Measurements from ENCODE around the gene RAC3.
A peak's percentile ranks its signal among the peaks of the same experiment; 100 is the strongest.
"Not testable (repeated sequence)": the region's sequence is repeated elsewhere in the genome, so short reads cannot be mapped to it uniquely, and the experiment has no call there.

The RAC3 gene

GRCh38 chr17:82025401-82026107 lies 5.9 kb upstream of the RAC3 start:
- DNase-seq = no peak

DNA sequence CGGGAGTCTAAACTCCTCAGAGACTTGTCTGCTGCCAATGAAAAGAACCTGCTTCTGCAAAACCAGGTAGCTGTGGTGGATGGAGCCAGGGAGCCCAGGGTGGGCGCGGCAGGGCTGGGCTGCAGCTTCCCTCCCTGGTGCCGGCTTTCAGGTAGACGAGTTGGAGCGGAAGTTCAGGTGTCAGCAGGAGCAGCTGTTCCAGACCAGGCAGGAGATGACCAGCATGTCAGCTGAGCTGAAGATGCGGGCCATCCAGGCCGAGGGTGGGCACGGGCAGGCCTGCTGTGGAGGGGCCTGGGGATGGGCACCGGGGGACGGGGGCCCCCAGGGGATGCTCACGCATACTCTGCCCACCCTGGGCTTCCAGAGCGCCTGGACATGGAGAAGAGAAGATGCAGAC lies 3.2 kb upstream of the RAC3 start:
- no peak for DNase-seq

- no peak for DNase-seq
Measured at GRCh38 chr17:82028966-82029365, 2.5 kb upstream of the RAC3 start.

GRCh38 chr17:82029391-82029790 lies 2.1 kb upstream of the RAC3 start:
- DNase-seq = no peak

- DNase-seq = no peak
Measured at GRCh38 chr17:82029990-82030469, 1.4 kb upstream of the RAC3 start.

- peak; percentile 72 for DNase-seq
Measured at GRCh38 chr17:82030470-82031302, 792 bp upstream of the RAC3 start.

- no peak for DNase-seq
Measured at GRCh38 chr17:82031885-82032627, 578 bp downstream of the RAC3 start.

- no peak for DNase-seq
Measured at GRCh38 chr17:82033359-82034085, 2.0 kb downstream of the RAC3 start.

- no peak for DNase-seq
Measured at GRCh38 chr17:82034371-82035011, 3.0 kb downstream of the RAC3 start.

DNA sequence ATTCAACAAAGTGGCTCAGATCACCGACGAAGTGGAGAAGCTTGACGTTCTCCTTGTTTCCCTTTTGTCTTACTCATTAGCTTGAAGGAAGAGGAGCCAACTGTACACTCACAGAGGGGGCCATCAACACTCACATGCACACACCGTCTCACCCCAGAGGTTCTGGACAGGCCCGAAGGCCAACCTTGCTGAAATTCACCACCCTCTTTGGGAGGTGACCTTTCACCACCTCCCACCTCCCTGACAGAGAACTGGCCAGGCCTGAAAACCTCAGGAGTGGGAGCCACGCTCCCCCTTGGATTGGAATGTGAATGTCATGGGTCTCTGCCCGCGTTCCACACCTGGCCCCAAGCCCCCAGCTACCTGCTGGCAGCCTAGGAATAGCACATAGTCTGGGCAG lies 4.0 kb downstream of the RAC3 start:
- DNase-seq = no peak

GRCh38 chr17:82035956-82036633 lies 4.6 kb downstream of the RAC3 start:
- DNase-seq = no peak

- DNase-seq = no peak
Measured at GRCh38 chr17:82036634-82037091, 5.2 kb downstream of the RAC3 start.

DNA sequence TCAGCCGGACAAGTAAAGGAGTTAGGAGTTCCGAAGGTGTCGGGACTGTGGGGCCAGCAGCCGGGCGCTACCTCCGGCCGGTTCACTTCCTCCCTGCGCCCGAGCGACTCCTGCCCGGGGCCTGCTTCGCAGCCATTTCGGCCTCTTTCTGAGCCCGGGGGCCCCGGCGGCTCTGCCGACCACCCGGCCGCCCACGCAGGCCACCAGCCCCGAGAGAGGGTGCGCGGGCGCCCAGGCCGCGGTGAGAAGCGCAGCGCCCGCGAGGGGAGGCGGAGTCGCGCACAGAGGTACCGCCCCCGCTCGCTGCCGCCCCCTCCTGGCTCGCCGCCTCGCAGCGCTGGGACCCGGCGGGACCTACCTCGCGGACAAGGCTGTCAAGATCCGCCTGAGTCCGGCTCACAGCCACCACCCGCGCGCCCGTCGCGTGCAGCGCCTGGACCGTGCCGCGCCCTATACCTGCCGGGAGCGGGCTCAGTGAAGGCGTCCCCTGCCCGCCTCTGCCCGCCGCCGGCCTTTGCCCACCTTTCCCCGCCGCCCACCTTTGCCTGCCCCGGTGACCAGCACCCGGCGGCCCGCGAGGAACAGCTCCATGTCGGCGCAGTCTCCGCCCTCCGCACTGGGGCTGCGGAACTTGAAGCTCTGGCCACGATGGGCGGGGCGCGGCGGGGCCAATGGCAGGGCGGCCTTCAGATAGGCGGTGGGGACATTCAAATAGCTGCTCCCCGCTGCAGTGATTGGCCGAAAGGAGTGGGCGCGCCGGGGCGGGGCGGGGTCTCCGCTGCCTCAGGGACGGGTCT lies 5.8 kb downstream of the RAC3 start, which contains the start of gene DCXR:
DCXR (minus strand) TSS at position 606 of the 797 bp plus-strand sequence; CDS start at position 591, 15 bp downstream.
- peak; percentile 95 for DNase-seq

DNA sequence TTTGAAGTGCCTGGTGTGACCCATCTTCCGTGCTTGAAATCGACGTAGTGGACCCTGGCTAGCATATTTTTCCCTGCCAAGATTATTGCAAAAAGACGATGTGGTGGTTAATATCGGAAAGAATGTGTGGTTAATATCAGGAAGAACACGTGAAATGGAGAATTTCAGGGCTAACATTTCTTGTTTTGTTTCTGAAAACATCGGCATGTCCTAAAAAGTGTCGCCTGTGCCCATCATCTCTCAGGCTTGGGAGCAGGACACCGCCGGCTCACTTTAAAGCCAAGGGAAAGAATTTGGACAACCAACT lies 6.4 kb downstream of the RAC3 start:
- no peak for DNase-seq

DNA sequence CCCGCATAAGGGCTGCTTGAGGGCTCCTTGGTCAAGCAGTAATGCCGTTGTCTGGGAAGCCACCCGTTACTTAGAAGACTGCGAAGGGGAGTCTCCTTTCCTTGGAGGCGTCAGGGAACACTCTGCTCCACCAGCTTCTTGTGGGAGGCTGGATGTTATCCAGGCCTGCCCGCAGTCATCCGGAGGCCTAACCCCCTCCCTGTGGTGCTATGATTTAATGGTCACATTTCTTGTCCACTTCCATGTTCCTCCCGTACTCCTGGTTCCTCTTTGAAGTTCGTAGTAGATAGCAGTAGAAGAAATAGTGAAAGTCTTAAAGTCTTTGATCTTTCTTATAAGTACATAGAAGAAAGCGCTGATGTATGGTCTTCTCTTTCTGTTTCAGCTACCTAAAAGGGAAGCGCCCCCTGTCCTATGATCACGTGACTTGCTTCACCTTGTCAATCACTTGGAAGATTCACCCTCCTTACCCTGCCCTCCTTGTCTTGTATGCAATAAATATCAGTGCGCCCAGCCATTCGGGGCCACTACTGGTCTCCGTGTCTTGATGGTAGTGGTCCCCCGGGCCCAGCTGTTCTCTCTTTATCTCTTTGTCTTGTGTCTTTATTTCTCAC lies 7.4 kb downstream of the RAC3 start:
- not testable (repeated sequence) for DNase-seq

GRCh38 chr17:82039695-82040299 lies 8.3 kb downstream of the RAC3 start:
- no peak for DNase-seq

DNA sequence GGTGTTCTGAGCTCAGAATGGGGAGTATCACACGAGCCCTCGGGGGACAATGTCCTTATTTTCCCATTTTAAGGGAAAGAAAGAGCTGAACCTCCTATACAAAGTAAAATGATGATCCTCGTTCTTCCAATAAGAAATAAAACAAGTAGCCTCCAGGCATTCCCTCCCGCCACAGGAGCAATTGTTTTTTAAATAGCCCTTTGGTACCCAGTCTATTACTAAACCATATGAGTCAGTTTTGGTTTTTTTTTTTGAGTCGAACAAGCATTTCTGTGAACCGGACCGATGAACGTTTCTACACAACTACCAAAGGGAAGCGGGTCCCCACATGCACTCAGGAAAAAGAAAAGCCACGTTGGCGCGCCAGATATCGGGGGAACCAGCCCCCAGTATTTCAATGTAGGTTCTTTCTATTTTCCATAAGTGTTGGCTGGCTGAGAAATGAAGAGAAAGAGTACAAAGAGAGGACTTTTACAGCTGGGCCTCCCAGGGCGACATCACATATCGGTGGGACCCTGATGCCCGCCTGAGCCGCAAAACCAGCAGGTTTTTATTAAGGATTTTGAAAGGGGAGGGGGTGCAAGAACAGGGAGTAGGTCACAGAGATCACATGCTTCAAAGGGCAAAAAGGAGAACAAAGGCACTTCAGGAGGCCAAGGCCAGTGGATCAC lies 9.8 kb downstream of the RAC3 start:
- DNase-seq = no peak

- no peak for DNase-seq
Measured at GRCh38 chr17:82042649-82043048, 11.2 kb downstream of the RAC3 start.

- DNase-seq = no peak
Measured at GRCh38 chr17:82043507-82043906, 12.0 kb downstream of the RAC3 start.

All from NCI-H1092 (cell line).